Measurements from ENCODE around the gene COPS4.
"Not testable (repeated sequence)": the region's sequence is repeated elsewhere in the genome, so short reads cannot be mapped to it uniquely, and the experiment has no call there.

The COPS4 gene

GRCh38 chr4:83089410-83090157, 54.6 kb downstream of the COPS4 start:
- no peak for DNase-seq

GRCh38 chr4:83093060-83093640, 58.2 kb downstream of the COPS4 start:
- DNase-seq = no peak

- no peak for DNase-seq
These were observed 61.4 kb downstream of the COPS4 start for GRCh38 chr4:83096397-83096796.

- no peak for DNase-seq
These were observed 70.0 kb downstream of the COPS4 start for GRCh38 chr4:83104991-83105390.

- no peak for DNase-seq
These were observed 72.6 kb downstream of the COPS4 start for GRCh38 chr4:83107631-83108030.

GRCh38 chr4:83108101-83108861, 73.3 kb downstream of the COPS4 start:
- DNase-seq = no peak

- DNase-seq = peak; percentile 32
These were observed 74.7 kb downstream of the COPS4 start for GRCh38 chr4:83109480-83110222.

GRCh38 chr4:83110223-83110945, 75.4 kb downstream of the COPS4 start:
- DNase-seq = peak; percentile 81

GRCh38 chr4:83110970-83111750, 76.2 kb downstream of the COPS4 start:
- DNase-seq = no peak

- not testable (repeated sequence) for DNase-seq
These were observed 76.8 kb downstream of the COPS4 start for GRCh38 chr4:83111751-83112141.

- DNase-seq = no peak
These were observed 77.2 kb downstream of the COPS4 start for GRCh38 chr4:83112231-83112630.

- no peak for DNase-seq
These were observed 77.9 kb downstream of the COPS4 start for GRCh38 chr4:83112678-83113428.

- DNase-seq = no peak
These were observed 78.4 kb downstream of the COPS4 start for GRCh38 chr4:83113429-83113786.

- DNase-seq = peak; percentile 15
These were observed 79.6 kb downstream of the COPS4 start, which contains the start of gene PLAC8 for GRCh38 chr4:83114576-83114975. Gene PLAC8, minus strand, starts transcription at chr4:83114729. Its CDS starts 6,808 bp downstream, at chr4:83107921.

- no peak for DNase-seq
These were observed 80.0 kb downstream of the COPS4 start for GRCh38 chr4:83115000-83115399.

- no peak for DNase-seq
These were observed 80.8 kb downstream of the COPS4 start for GRCh38 chr4:83115656-83116285.

GRCh38 chr4:83118869-83119268, 83.9 kb downstream of the COPS4 start:
- DNase-seq = no peak

GRCh38 chr4:83121246-83121645, 86.3 kb downstream of the COPS4 start:
- no peak for DNase-seq

- DNase-seq = no peak
These were observed 89.3 kb downstream of the COPS4 start for GRCh38 chr4:83124111-83124780.

All from T-helper 9 cell (primary cell).